Endothelial cell of umbilical vein (primary cell): Measurements from ENCODE around the gene SYTL2. TPM values are rescaled to one million over a fixed set of nuclear protein-coding genes. Genes with fewer than 3 reads are reported as not detected.

ENCODE experiments used
- BruUV-seq: library from RNA; stranded (reverse); fragments of 400-500 nt; replicated peaks from 2 replicates; lab custom pipeline; 2021; lab: Mats Ljungman, UMichigan
- CTCF ChIA-PET: fragments of 300-600, 350-600 bp; sonication (Branson Sonifier 250); formaldehyde crosslinking; loops from one replicate; lab custom pipeline; 2021; ENCODE audit warnings: antibody characterized with exemption, inconsistent platforms; lab: Charles Lee
- POLR2A ChIA-PET: fragments of 300-600, 350-600 bp; sonication (Branson Sonifier 250); formaldehyde crosslinking; loops from one replicate; lab custom pipeline; 2021; ENCODE audit warnings: antibody characterized with exemption, inconsistent platforms; lab: Charles Lee
- DNase-seq: peaks from one replicate; pipeline ENCODE4 v3.0.0-alpha.2; 2011; ENCODE audit warnings: low read depth, low spot score
- FAIRE-seq: peaks from 2 replicates; lab custom pipeline; 2011; peaks lifted over from hg19 to GRCh38; lab: Jason Lieb, UNC
- H2AFZ ChIP-seq: 2 replicates; pipeline ENCODE4 v1.6.0; 2012; ENCODE audit warnings: low read depth, low read length, control low read depth, inconsistent platforms
- H3K27ac ChIP-seq: 2 replicates; pipeline ENCODE4 v1.5.1; 2011; ENCODE audit warnings: low read depth, mild to moderate bottlenecking, control low read depth, low read length, moderate library complexity; ENCODE audit not compliant: insufficient read depth
- H3K27me3 ChIP-seq, 2 experiments: 2 replicates each; pipeline versions ENCODE4 v1.6.0 to v1.6.1; 2011; ENCODE audit warnings: low read length in 2 of 2, mixed read lengths in 1 of 2; ENCODE audit not compliant: control insufficient read depth in 2 of 2, insufficient read depth in 2 of 2
- H3K36me3 ChIP-seq, 2 experiments: 2 replicates in 1 of 2; 3 replicates in 1 of 2; pipeline ENCODE4 v1.5.1; 2011; ENCODE audit warnings: low read length in 2 of 2, mild to moderate bottlenecking in 1 of 2, moderate library complexity in 1 of 2; ENCODE audit not compliant: control insufficient read depth in 2 of 2, insufficient read depth in 2 of 2; ENCODE audit errors: extremely low read depth in 1 of 2
- H3K4me1 ChIP-seq: 3 replicates; pipeline ENCODE4 v1.5.1; 2011; ENCODE audit warnings: mild to moderate bottlenecking, low read length; ENCODE audit not compliant: control insufficient read depth, insufficient read depth; ENCODE audit errors: extremely low read depth
- H3K4me2 ChIP-seq: 2 replicates; pipeline ENCODE4 v1.6.1; 2011; ENCODE audit warnings: low read length, control low read depth, mixed read lengths; ENCODE audit not compliant: insufficient read depth
- H3K4me3 ChIP-seq, 3 experiments: fragments of 200-600 bp in 1 of 3; sonication (generic), shearing (Covaris generic) in 1 of 3; replicated peaks in 1 of 3; 2 replicates each; pipeline ENCODE4 v1.5.1; 2011 to 2016; ENCODE audit warnings: control low read depth in 3 of 3, low read length in 3 of 3, mild to moderate bottlenecking in 2 of 3, inconsistent platforms in 1 of 3, low read depth in 1 of 3, moderate library complexity in 1 of 3; ENCODE audit not compliant: insufficient read depth in 1 of 3
- H3K79me2 ChIP-seq: 2 replicates; pipeline ENCODE4 v1.6.0; 2012; ENCODE audit warnings: low read length, inconsistent platforms; ENCODE audit not compliant: control insufficient read depth, insufficient read depth
- H3K9ac ChIP-seq: replicated peaks from 2 replicates; pipeline ENCODE3; 2011; ENCODE audit warnings: low read length, control low read depth; ENCODE audit not compliant: insufficient read depth; ENCODE audit errors: extremely low read depth
- H3K9me1 ChIP-seq: replicated peaks from 3 replicates; pipeline ENCODE4 v1.6.0; 2011; ENCODE audit warnings: mild to moderate bottlenecking, low read length; ENCODE audit not compliant: control insufficient read depth, insufficient read depth; ENCODE audit errors: extremely low read depth
- H3K9me3 ChIP-seq: replicated peaks from 2 replicates; pipeline ENCODE4 v1.5.1; 2012; ENCODE audit warnings: low read length, inconsistent platforms; ENCODE audit not compliant: control insufficient read depth, insufficient read depth
- H4K20me1 ChIP-seq: replicated peaks from 2 replicates; pipeline ENCODE3; 2011; ENCODE audit warnings: mild to moderate bottlenecking, low read length; ENCODE audit not compliant: control insufficient read depth, insufficient read depth; ENCODE audit errors: extremely low read depth
- CTCF ChIP-seq, 2 donors: IDR thresholded peaks; 1 replicate in 1 of 2; 2 replicates in 1 of 2; pipeline ENCODE4 v1.5.1; 2011; ENCODE audit warnings: low read length in 2 of 2, mild to moderate bottlenecking in 2 of 2, moderate library complexity in 2 of 2, control low read depth in 1 of 2, inconsistent platforms in 1 of 2, low read depth in 1 of 2; ENCODE audit not compliant: insufficient read depth in 1 of 2; ENCODE audit errors: extremely low read depth in 1 of 2
- EZH2 ChIP-seq: IDR thresholded peaks from 2 replicates; pipeline ENCODE4 v1.6.1; 2012; ENCODE audit warnings: borderline replicate concordance, low read depth, mild to moderate bottlenecking, moderate library complexity, low read length, inconsistent platforms; ENCODE audit not compliant: severe bottlenecking
- FOS ChIP-seq: IDR thresholded peaks from 2 replicates; pipeline ENCODE4 v1.6.1; 2011; ENCODE audit warnings: mild to moderate bottlenecking, low read length, moderate library complexity, borderline replicate concordance; ENCODE audit not compliant: insufficient read depth
- GATA2 ChIP-seq: IDR thresholded peaks from 2 replicates; pipeline ENCODE4 v1.7.0; 2011; ENCODE audit warnings: low read depth, mild to moderate bottlenecking, moderate library complexity, mixed read lengths, low read length; ENCODE audit not compliant: insufficient read length, insufficient read depth
- JUN ChIP-seq: IDR thresholded peaks from 2 replicates; pipeline ENCODE4 v1.6.1; 2011; ENCODE audit warnings: borderline replicate concordance, low read depth; ENCODE audit not compliant: insufficient read length, insufficient read depth
- MYC ChIP-seq: IDR thresholded peaks from one replicate; pipeline ENCODE4 v1.6.1; 2011; ENCODE audit warnings: mild to moderate bottlenecking, low read depth, low read length
- POLR2A ChIP-seq: IDR thresholded peaks from 2 replicates; pipeline ENCODE4 v1.6.1; 2012; ENCODE audit warnings: low read depth, mild to moderate bottlenecking, control low read depth, low read length
- POLR2AphosphoS5 ChIP-seq: IDR thresholded peaks from 2 replicates; pipeline ENCODE4 v1.6.1; 2012; ENCODE audit warnings: low read depth, mild to moderate bottlenecking, control low read depth, low read length, moderate library complexity; ENCODE audit not compliant: insufficient read depth
- dilution Hi-C: fragments of 300-500 bp; cut with MboI; formaldehyde crosslinking; loops from one replicate; pipeline ENCODE4 v1.15.0; 2019; ENCODE audit warnings: low sequenced_read_pairs; ENCODE audit not compliant: extremely low pct_ligation_motif_present
- intact Hi-C: fragments of 100-400 bp; cut with micrococcal nuclease; formaldehyde crosslinking; loops from one replicate; pipeline ENCODE4 v1.10.0; 2022
- polyA plus RNA-seq, 4 experiments: library from polyadenylated mRNA; depleted of rRNA in 3 of 4; stranded (reverse) in 3 of 4; unstranded in 1 of 4; fragments of >200 nt; gene quantifications; 2 replicates each; pipeline versions ENCODE4 v1.2.1 to v1.2.3, GENCODE V29; 2011 to 2012; ENCODE audit warnings: missing spikeins in 1 of 4
- total RNA-seq: library from RNA; stranded (reverse); gene quantifications from 2 replicates; pipeline ENCODE4 v1.2.3, GENCODE V29; 2021
- TF ChIP-seq, protein P1 (sequence below): IDR thresholded peaks from 2 replicates; pipeline ENCODE4 v1.6.1; 2011; ENCODE audit not compliant: insufficient read depth, insufficient read length

The SYTL2 gene
- total and polyA plus RNA-seq, 2 donors (not counting 3 experiments of a cell fraction or from before 2014, with no cell fraction given), result 1.4 to 2.4 TPM

GRCh38 chr11:85710917-85711316 lies 100.0 kb downstream of the SYTL2 start:
- no peaks in the 10 kb centered on the region for H3K9me3 ChIP-seq
- H3K9ac ChIP-seq, result no peak overlapping the region
- POLR2A ChIA-PET, result no interaction called here
- FAIRE-seq (no peak), DNase-seq (no peak)
- intact Hi-C loops (no loop called here), dilution Hi-C loops (no loop called here)
- H3K27ac ChIP-seq, result no peak overlapping the region
- no peaks in the 10 kb centered on the region for H3K4me1 ChIP-seq
- no peaks in the 10 kb centered on the region for H3K36me3 ChIP-seq
- no peak overlapping the region for H2AFZ ChIP-seq
- no peaks in the 10 kb centered on the region for H3K27me3 ChIP-seq
- TF ChIP-seq EZH2, result no peak
- no peak for TF ChIP-seq POLR2AphosphoS5
- TF ChIP-seq, protein P1, sequence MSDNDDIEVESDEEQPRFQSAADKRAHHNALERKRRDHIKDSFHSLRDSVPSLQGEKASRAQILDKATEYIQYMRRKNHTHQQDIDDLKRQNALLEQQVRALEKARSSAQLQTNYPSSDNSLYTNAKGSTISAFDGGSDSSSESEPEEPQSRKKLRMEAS, result no peak
- no peak for TF ChIP-seq POLR2A
- TF ChIP-seq FOS, result no peak
- TF ChIP-seq JUN, result no peak
- TF ChIP-seq MYC, result no peak
- no peak for TF ChIP-seq CTCF (IDR thresholded peaks at IDR 0.05; ENCODE audit: extremely low read depth in 1 of 2, insufficient read depth in 1 of 2, low read depth in 1 of 2, low read length in 2 of 2)
- TF ChIP-seq GATA2, result no peak
- H3K4me3 ChIP-seq, result no peak overlapping the region
- H3K79me2 ChIP-seq, result no peaks in the 10 kb centered on the region
- H4K20me1 ChIP-seq, result no peaks in the 10 kb centered on the region
- no peaks in the 10 kb centered on the region for H3K9me1 ChIP-seq
- H3K4me2 ChIP-seq, result no peak overlapping the region
- BruUV-seq, result no TSS peak
- CTCF ChIA-PET, result interaction anchor here (1.2 kb wide), 1 partner anchor 16 kb away, joined by 5 read pairs; no protein-coding TSS in a partner anchor
